T-helper 1 cell treated with Interleukin-12 subunit alpha and Interleukin-12 subunit beta and Interleukin-4 antibody, amounts not matched to agents 30 μg/mL and 1 μg/mL, for 36 hours (primary cell): ENCODE results near the gene JAM3.

Source experiments
- H3K27ac Mint-ChIP-seq: one replicate; pipeline ENCODE4 v1.8.0; 2021; ENCODE audit warnings: mild to moderate bottlenecking, mixed read lengths
- H3K27me3 Mint-ChIP-seq: one replicate; pipeline ENCODE4 v1.8.0; 2021; ENCODE audit warnings: low read depth, mixed read lengths
- H3K36me3 Mint-ChIP-seq: one replicate; pipeline ENCODE4 v1.8.0; 2021; ENCODE audit warnings: low read depth, mixed read lengths
- H3K4me1 Mint-ChIP-seq: one replicate; pipeline ENCODE4 v1.8.0; 2021; ENCODE audit warnings: low read depth, mixed read lengths
- H3K4me3 Mint-ChIP-seq: one replicate; pipeline ENCODE4 v1.8.0; 2021; ENCODE audit warnings: mild to moderate bottlenecking, moderate library complexity, mixed read lengths
- H3K9me3 Mint-ChIP-seq: one replicate; pipeline ENCODE4 v1.8.0; 2021; ENCODE audit warnings: mixed read lengths

JAM3 gene

DNA sequence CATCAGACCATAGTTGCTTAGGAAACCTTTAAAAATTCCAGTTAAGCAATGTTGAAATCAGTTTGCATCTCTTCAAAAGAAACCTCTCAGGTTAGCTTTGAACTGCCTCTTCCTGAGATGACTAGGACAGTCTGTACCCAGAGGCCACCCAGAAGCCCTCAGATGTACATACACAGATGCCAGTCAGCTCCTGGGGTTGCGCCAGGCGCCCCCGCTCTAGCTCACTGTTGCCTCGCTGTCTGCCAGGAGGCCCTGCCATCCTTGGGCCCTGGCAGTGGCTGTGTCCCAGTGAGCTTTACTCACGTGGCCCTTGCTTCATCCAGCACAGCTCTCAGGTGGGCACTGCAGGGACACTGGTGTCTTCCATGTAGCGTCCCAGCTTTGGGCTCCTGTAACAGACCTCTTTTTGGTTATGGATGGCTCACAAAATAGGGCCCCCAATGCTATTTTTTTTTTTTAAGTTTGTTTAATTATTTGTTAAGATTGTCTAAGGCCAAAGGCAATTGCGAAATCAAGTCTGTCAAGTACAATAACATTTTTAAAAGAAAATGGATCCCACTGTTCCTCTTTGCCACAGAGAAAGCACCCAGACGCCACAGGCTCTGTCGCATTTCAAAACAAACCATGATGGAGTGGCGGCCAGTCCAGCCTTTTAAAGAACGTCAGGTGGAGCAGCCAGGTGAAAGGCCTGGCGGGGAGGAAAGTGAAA is 81.5 kb downstream of the JAM3 start:
- Mint-ChIP-seq H3K36me3 (peaks cover 30% of the 10 kb centered on the region), H3K4me3 (no peak overlapping the region), H3K27me3 (no peaks in the 10 kb centered on the region), H3K9me3 (no peaks in the 10 kb centered on the region), H3K27ac (no peak overlapping the region), H3K4me1 (no peaks in the 10 kb centered on the region)

DNA sequence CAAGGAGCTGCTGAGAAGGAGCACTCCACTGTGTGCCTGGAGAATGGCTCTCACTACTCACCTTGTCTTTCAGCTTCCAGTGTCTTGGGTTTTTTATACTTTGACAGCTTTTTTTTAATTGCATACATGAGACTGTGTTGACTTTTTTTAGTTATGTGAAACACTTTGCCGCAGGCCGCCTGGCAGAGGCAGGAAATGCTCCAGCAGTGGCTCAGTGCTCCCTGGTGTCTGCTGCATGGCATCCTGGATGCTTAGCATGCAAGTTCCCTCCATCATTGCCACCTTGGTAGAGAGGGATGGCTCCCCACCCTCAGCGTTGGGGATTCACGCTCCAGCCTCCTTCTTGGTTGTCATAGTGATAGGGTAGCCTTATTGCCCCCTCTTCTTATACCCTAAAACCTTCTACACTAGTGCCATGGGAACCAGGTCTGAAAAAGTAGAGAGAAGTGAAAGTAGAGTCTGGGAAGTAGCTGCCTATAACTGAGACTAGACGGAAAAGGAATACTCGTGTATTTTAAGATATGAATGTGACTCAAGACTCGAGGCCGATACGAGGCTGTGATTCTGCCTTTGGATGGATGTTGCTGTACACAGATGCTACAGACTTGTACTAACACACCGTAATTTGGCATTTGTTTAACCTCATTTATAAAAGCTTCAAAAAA is 82.3 kb downstream of the JAM3 start:
- H3K4me3 Mint-ChIP-seq = no peak overlapping the region
- no peaks in the 10 kb centered on the region for H3K4me1 Mint-ChIP-seq
- no peak overlapping the region for H3K27ac Mint-ChIP-seq
- H3K9me3 Mint-ChIP-seq = no peaks in the 10 kb centered on the region
- H3K36me3 Mint-ChIP-seq = peaks cover 38% of the 10 kb centered on the region
- H3K27me3 Mint-ChIP-seq = no peaks in the 10 kb centered on the region

DNA sequence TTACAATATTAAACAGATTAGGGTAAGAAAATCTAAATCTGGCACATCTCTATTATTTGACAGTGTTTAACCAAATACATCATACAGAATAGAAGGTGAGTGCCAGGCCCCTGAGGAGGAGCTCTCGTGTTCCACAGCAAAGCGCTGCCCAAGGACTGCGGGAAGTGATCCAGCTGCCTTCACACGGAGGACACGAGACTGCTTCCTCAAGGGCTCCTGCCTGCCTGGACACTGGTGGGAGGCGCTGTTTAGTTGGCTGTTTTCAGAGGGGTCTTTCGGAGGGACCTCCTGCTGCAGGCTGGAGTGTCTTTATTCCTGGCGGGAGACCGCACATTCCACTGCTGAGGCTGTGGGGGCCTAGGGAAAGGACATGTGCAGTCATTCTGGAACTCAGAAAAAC is 83.8 kb downstream of the JAM3 start:
- Mint-ChIP-seq H3K27me3 (no peaks in the 10 kb centered on the region), H3K4me3 (no peak overlapping the region), H3K4me1 (no peaks in the 10 kb centered on the region), H3K27ac (no peak overlapping the region), H3K9me3 (no peaks in the 10 kb centered on the region), H3K36me3 (peaks cover 46% of the 10 kb centered on the region)

DNA sequence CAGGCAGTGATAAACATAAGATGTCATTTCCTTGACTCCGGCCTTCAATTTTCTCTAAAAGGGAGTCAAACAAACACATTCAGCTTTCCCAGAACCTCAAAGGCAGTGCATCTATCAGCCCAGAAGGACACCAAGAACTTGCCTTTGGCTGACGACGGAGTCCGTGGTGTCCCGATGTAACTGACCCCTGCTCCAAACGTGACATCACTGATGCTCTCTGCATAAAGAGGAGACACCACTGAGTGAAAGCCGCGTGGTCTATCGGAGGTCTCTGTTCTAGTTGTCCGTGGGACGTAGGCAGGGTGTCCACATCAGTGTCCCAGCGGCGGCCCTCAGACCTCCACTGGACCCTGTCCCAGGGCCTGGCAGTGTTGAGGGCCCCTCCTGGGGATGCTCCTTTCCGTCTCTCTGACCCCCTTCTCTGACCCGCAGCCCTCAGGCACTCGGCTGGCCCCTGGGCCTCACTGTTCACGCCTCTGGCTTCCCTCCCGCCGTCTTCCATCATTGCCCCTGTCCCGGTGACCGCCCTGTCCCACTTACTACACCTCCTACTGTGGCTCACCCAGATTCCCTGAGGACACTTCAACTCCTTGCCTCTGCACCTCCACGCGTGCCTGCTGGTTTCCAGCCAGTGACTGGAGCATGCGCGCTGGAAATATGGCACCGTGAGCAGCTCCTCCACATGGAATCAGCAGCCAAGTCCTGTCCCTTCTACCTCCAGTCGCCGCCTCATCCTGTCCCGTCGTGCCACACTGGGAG is 84.5 kb downstream of the JAM3 start:
- H3K36me3 Mint-ChIP-seq = peaks cover 46% of the 10 kb centered on the region
- no peaks in the 10 kb centered on the region for H3K4me1 Mint-ChIP-seq
- no peaks in the 10 kb centered on the region for H3K9me3 Mint-ChIP-seq
- no peak overlapping the region for H3K27ac Mint-ChIP-seq
- no peak overlapping the region for H3K4me3 Mint-ChIP-seq
- H3K27me3 Mint-ChIP-seq = no peaks in the 10 kb centered on the region

DNA sequence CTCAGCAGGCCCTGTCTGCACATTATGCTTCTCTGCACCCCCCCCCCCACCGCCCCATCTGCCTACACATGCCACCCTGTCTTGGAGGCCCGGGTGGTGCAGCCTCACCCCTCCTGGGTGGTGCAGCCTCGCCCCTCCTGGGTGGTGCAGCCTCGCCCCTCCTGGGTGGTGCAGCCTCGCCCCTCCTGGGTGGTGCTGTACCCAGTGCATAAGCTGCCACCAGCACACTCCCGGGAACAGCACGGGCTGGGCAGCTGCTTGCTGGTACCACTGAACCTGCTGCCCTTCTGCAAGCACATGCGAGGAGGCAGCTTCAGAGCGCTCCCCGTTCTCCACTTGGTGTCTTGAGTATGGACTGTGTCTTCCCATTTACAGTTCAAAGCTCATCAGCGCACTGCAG is 85.6 kb downstream of the JAM3 start:
- H3K9me3 Mint-ChIP-seq = no peaks in the 10 kb centered on the region
- H3K36me3 Mint-ChIP-seq = peaks cover 52% of the 10 kb centered on the region
- H3K27ac Mint-ChIP-seq = no peak overlapping the region
- H3K4me3 Mint-ChIP-seq = no peak overlapping the region
- H3K4me1 Mint-ChIP-seq = no peaks in the 10 kb centered on the region
- H3K27me3 Mint-ChIP-seq = no peaks in the 10 kb centered on the region

DNA sequence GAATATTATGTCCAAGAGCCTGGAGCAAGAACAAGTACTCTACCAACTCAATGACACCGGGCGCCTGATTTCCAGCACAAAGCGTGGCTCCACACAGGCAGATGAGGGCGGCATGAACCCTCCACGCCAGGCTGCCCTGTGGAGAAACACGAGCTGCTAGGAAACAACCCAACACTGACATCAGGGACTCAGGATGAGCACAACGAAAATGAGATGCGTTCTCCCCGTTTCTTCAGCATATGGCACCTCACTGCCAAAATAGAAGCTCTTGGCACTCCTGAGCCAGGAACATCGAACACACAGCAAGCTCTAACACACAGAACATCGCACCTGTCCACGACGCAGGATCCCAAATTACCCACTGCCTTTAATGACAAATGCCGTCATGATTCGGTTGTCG is 86.6 kb downstream of the JAM3 start:
- H3K9me3 Mint-ChIP-seq = no peaks in the 10 kb centered on the region
- no peak overlapping the region for H3K27ac Mint-ChIP-seq
- H3K27me3 Mint-ChIP-seq = no peaks in the 10 kb centered on the region
- no peak overlapping the region for H3K4me3 Mint-ChIP-seq
- H3K36me3 Mint-ChIP-seq = peaks cover 60% of the 10 kb centered on the region
- H3K4me1 Mint-ChIP-seq = no peaks in the 10 kb centered on the region

DNA sequence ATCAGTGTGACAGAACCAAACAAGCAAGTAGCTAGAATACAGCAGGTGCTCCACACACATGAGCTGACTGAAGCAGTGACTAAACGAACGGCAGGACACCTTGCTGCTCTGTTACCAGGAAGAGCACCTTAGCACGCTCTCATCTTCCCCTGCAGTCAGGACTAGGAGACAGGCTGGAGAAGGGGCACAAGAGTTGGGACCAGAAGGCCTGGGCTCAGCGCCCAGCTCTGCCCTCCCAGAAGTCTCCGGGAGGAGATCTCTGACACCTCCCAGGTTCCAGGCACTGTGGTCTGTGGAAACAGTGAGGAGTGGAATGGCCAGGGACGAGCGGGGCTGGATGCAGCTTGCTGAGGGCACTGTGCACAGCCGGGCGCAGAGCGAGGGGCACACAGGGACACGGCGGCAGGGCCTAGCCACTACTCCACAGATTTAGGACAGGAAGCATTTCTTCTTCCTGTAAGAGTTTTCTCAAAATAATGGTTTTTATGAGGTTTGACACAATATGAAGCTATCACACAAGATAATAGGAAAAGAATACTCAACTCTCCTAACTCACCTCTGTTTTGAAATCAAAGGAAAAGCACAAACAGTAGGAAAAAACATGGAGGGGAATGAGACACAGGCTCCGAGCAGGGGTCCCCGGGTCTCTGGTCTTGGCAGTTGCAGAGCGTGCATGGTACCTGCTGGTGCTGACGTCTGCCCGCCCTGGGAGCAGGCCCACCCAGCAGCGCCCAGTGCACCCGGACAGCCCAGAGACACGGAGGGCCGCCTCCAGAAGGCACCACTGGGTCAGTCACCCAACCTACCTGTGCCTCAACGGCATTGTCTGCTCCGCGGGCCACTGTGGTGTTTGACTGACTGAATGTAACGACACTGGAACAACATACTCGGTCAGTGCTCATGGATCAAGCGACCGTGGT is 87.3 kb downstream of the JAM3 start:
- Mint-ChIP-seq H3K9me3 (no peaks in the 10 kb centered on the region), H3K27me3 (no peaks in the 10 kb centered on the region), H3K27ac (no peak overlapping the region), H3K4me3 (no peak overlapping the region), H3K36me3 (peaks cover 54% of the 10 kb centered on the region), H3K4me1 (no peaks in the 10 kb centered on the region)

DNA sequence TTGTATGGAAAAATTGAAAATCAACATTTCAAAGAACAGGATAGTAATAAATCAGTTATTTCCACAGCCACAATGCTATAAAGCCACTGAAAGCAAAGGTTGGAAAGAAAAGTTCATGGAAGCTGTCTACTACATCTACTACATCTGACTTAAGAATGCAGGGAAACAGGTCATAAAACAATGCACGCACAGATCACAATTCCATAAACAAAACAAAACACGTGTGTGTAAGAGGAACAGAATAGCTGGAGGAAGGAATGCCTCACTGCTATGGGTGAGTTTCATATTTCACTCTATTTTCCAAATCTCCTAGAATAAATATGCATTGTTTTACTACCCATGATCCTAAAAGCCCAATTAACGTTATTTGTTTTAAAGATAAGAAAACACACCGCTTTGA is 88.6 kb downstream of the JAM3 start:
- peaks cover 51% of the 10 kb centered on the region for H3K36me3 Mint-ChIP-seq
- H3K27ac Mint-ChIP-seq = no peak overlapping the region
- no peaks in the 10 kb centered on the region for H3K4me1 Mint-ChIP-seq
- H3K27me3 Mint-ChIP-seq = no peaks in the 10 kb centered on the region
- no peak overlapping the region for H3K4me3 Mint-ChIP-seq
- no peaks in the 10 kb centered on the region for H3K9me3 Mint-ChIP-seq

DNA sequence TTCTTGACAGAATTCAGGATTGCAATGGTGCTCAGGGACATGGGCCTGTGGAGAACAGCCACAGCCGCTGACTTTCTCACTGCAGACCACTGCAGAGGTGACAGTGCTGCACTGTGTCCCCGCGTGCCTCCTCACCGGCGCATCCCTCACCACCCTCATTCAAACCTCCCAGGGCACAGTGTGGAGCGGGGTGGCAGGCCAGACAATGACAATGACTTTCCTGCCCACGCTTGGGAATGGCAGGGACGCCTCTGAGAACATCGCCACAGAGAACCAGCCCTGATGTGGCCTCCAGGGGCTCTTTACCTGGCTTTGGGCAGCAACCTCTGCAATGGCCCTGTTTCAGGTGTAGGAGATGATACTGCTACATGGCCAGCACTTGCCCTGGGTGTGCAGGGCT is 89.2 kb downstream of the JAM3 start:
- Mint-ChIP-seq H3K4me3 (no peak overlapping the region), H3K9me3 (no peaks in the 10 kb centered on the region), H3K36me3 (peaks cover 57% of the 10 kb centered on the region), H3K27me3 (no peaks in the 10 kb centered on the region), H3K4me1 (no peaks in the 10 kb centered on the region), H3K27ac (no peak overlapping the region)

DNA sequence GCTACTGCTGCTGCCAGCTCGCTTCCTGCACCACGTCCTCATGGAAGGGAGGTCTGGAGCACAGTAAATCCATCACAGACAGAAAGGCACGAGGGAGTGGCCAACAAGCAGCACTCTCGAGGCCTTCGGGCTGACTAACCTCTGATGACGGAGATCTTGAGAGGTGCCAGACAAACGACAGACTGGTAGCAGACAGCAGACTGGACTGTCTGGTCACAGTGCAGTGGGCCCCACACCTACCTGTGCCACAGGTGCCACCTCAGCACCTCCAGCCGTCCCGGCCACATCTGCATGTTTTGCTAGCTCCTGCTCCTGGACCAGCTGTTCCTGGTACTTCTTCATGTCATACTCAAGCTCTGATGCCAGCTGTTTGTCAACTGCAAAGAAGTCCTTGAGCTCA is 90.8 kb downstream of the JAM3 start:
- Mint-ChIP-seq H3K9me3 (no peaks in the 10 kb centered on the region), H3K27ac (no peak overlapping the region), H3K4me3 (no peak overlapping the region), H3K4me1 (no peaks in the 10 kb centered on the region), H3K36me3 (peaks cover 61% of the 10 kb centered on the region), H3K27me3 (no peaks in the 10 kb centered on the region)

DNA sequence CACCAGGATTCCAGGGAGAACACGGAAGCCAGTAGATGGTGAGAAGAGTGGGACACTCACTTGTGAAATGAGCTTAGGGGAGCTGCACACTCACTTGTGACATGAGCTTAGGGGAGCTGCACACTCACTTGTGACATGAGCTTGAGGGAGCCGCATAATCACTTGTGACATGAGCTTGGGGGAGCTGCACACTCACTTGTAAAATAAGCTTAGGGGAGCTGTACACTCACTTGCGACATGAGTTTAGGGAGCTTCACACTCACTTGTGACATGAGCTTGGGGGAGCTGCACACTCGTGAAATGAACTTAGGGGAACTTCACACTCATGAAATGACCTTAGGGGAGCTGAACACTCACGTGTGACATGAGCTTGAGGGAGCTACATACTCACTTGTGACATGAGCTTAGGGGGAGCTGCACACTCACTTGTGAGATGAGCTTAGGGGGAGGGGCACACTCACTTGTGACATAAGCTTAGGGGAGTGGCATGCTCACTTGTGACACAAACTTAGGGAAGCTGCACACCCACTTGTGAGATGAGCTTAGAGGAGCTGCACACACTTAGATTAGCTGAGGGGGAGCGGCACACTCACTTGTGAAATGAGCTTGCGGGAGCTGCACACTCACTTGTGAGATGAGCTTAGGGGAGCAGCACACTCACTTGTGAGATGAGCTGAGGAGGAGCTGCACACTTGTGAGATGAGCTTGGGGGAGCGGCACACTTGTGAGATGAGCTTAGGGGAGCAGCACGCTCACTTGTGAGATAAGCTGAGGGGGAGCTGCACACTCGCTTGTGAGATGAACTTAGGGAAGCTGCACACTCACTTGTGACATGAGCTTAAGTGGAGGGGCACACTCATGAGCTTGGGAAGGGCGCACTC is 95.9 kb downstream of the JAM3 start:
- Mint-ChIP-seq H3K27ac (no peak overlapping the region), H3K9me3 (no peaks in the 10 kb centered on the region), H3K4me1 (no peaks in the 10 kb centered on the region), H3K27me3 (no peaks in the 10 kb centered on the region), H3K36me3 (peaks cover 64% of the 10 kb centered on the region), H3K4me3 (no peak overlapping the region)

DNA sequence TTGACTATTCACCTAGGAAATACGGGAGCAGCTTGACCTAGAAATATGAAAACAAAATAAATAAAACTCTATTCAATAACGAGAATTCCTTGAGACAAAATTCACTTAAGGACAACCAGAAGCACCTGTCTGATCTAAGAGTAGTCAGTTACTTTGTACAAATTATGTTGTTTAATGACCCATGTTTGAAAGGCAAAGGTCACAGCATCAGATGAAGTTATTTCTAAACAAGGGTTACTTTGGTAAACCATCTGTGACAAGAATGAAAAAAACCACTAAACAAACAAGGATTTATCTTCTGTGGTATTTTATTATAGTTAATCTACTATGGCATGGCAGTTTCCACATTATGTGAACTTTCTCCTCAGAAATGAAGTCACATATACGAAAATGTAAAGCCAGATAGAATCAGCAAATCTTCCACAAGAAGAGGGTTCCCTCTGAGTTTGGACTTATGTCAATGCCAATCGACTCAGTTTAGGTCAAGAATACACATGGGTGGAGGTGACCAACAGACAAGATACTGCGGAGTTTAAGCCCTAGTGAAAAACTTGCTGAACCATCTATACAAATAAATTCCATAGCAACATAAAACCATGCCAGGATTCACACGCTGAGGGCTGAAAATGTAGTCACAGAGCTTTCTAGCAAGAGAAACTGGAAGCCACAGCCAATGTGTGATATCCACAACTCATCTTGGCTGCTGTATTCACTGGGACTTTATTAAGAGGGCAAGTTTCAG is 101.5 kb downstream of the JAM3 start:
- Mint-ChIP-seq H3K27me3 (no peaks in the 10 kb centered on the region), H3K9me3 (no peaks in the 10 kb centered on the region), H3K36me3 (peaks cover 54% of the 10 kb centered on the region), H3K4me3 (no peak overlapping the region), H3K27ac (no peak overlapping the region), H3K4me1 (no peaks in the 10 kb centered on the region)

DNA sequence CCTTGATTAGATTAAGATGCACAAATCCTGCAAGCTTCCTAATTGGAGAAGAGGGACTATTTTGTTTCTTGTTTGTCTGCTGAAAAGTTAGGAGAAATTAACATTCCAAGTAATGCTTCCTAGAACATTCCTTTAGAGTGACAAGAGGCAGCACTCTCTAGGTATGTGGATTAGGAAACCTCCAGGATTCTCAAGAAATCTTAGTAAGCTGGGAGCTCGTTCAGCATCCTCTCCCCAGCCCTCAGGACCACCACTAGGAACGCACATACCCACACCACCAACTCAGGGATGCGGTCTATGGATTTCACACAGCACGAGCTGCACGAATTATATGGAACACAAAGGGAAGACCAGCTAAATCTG is 102.0 kb downstream of the JAM3 start:
- Mint-ChIP-seq H3K27ac (no peak overlapping the region), H3K4me3 (no peak overlapping the region), H3K27me3 (no peaks in the 10 kb centered on the region), H3K4me1 (no peaks in the 10 kb centered on the region), H3K36me3 (peaks cover 56% of the 10 kb centered on the region), H3K9me3 (no peaks in the 10 kb centered on the region)
